ENCODE data around the gene DHX29. TPM values are rescaled to one million over a fixed set of nuclear protein-coding genes. Genes with fewer than 3 reads are reported as not detected.

Gene DHX29
- polyA plus RNA-seq, 1 donor (not counting 4 experiments of a cell fraction or from before 2014, with no cell fraction given) = 18.8 TPM

- peak overlapping the region; percentile 52 for H3K27ac ChIP-seq (ENCODE audit: control insufficient read depth, insufficient read depth, low read length)
- no peaks in the 10 kb centered on the region for H4K20me1 ChIP-seq (ENCODE audit: control insufficient read depth, extremely low read depth, insufficient read depth, low read length)
- peaks cover 15% of the 10 kb centered on the region for H3K4me1 ChIP-seq (ENCODE audit: control insufficient read depth, extremely low read depth, insufficient read depth, low read length)
- peak overlapping the region; percentile 71 for H3K9ac ChIP-seq (ENCODE audit: control insufficient read depth, extremely low read depth, insufficient read depth, low read length)
- dilution Hi-C loops (cut with MboI; ENCODE audit: extremely low pct_ligation_motif_present, low sequenced_read_pairs) = no loop called here
- H3K27me3 ChIP-seq (ENCODE audit: control insufficient read depth, extremely low read depth, insufficient read depth, low read length) = peaks cover 21% of the 10 kb centered on the region
- H2AFZ ChIP-seq (ENCODE audit: control insufficient read depth, low read length) = peak overlapping the region; percentile 94
- no peaks in the 10 kb centered on the region for H3K79me2 ChIP-seq (ENCODE audit: control insufficient read depth, insufficient read depth, low read length)
- no peak for DNase-seq (ENCODE audit: low read depth, low spot score)
- H3K4me3 ChIP-seq (ENCODE audit: control insufficient read depth in 2 of 3, extremely low read depth in 1 of 3, insufficient read depth in 2 of 3, low read depth in 1 of 3, low read length in 3 of 3) = peak overlapping the region; percentile 69 to 92 (median 84)
- H3K9me3 ChIP-seq (ENCODE audit: control insufficient read depth, low read depth, low read length) = no peaks in the 10 kb centered on the region
- peak; percentile 60 for FAIRE-seq
- H3K36me3 ChIP-seq (ENCODE audit: control insufficient read depth in 2 of 2, extremely low read depth in 1 of 2, insufficient read depth in 2 of 2, low read length in 2 of 2) = peaks cover 0 to 2% of the 10 kb centered on the region in 2 experiments
- peak overlapping the region; percentile 91 for H3K4me2 ChIP-seq (ENCODE audit: control insufficient read depth, extremely low read depth, insufficient read depth, low read depth, low read length)
- TF ChIP-seq EZH2 (IDR thresholded peaks at IDR 0.05; ENCODE audit: low read length) = peak; percentile 33
- TF ChIP-seq, protein P1, sequence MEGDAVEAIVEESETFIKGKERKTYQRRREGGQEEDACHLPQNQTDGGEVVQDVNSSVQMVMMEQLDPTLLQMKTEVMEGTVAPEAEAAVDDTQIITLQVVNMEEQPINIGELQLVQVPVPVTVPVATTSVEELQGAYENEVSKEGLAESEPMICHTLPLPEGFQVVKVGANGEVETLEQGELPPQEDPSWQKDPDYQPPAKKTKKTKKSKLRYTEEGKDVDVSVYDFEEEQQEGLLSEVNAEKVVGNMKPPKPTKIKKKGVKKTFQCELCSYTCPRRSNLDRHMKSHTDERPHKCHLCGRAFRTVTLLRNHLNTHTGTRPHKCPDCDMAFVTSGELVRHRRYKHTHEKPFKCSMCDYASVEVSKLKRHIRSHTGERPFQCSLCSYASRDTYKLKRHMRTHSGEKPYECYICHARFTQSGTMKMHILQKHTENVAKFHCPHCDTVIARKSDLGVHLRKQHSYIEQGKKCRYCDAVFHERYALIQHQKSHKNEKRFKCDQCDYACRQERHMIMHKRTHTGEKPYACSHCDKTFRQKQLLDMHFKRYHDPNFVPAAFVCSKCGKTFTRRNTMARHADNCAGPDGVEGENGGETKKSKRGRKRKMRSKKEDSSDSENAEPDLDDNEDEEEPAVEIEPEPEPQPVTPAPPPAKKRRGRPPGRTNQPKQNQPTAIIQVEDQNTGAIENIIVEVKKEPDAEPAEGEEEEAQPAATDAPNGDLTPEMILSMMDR (optimal IDR thresholded peaks at IDR 0.05 in 1 of 3, IDR thresholded peaks at IDR 0.05 in 1 of 3, conservative IDR thresholded peaks at IDR 0.05 in 1 of 3; ENCODE audit: extremely low read depth in 1 of 3, insufficient read depth in 2 of 3, low read length in 3 of 3) = no peak
- H3K9me1 ChIP-seq (ENCODE audit: control insufficient read depth, extremely low read depth, insufficient read depth, low read length) = no peaks in the 10 kb centered on the region
Measured at GRCh38 chr5:55232271-55232984, 75.1 kb downstream of the DHX29 start.

GRCh38 chr5:55231919-55232270 is 75.6 kb downstream of the DHX29 start:
- FAIRE-seq = no peak
- Histone ChIP-seq H3K79me2 (ENCODE audit: control insufficient read depth, insufficient read depth, low read length) (no peaks in the 10 kb centered on the region), H3K36me3 (ENCODE audit: control insufficient read depth in 2 of 2, extremely low read depth in 1 of 2, insufficient read depth in 2 of 2, low read length in 2 of 2) (peaks cover 0 to 2% of the 10 kb centered on the region in 2 experiments), H3K9ac (ENCODE audit: control insufficient read depth, extremely low read depth, insufficient read depth, low read length) (peak overlapping the region; percentile 71), H3K27me3 (ENCODE audit: control insufficient read depth, extremely low read depth, insufficient read depth, low read length) (peaks cover 21% of the 10 kb centered on the region), H3K4me2 (ENCODE audit: control insufficient read depth, extremely low read depth, insufficient read depth, low read depth, low read length) (peak overlapping the region; percentile 91), H3K27ac (ENCODE audit: control insufficient read depth, insufficient read depth, low read length) (no peak overlapping the region), H3K4me1 (ENCODE audit: control insufficient read depth, extremely low read depth, insufficient read depth, low read length) (peaks cover 15% of the 10 kb centered on the region), H2AFZ (ENCODE audit: control insufficient read depth, low read length) (peak overlapping the region; percentile 94), H3K9me3 (ENCODE audit: control insufficient read depth, low read depth, low read length) (no peaks in the 10 kb centered on the region), H3K4me3 (ENCODE audit: control insufficient read depth in 2 of 3, extremely low read depth in 1 of 3, insufficient read depth in 2 of 3, low read depth in 1 of 3, low read length in 3 of 3) (peak overlapping the region; percentile 69 to 92 (median 84)), H3K9me1 (ENCODE audit: control insufficient read depth, extremely low read depth, insufficient read depth, low read length) (no peaks in the 10 kb centered on the region), H4K20me1 (ENCODE audit: control insufficient read depth, extremely low read depth, insufficient read depth, low read length) (no peaks in the 10 kb centered on the region)
- DNase-seq (ENCODE audit: low read depth, low spot score) = no peak
- peak; percentile 31 for TF ChIP-seq EZH2 (IDR thresholded peaks at IDR 0.05; ENCODE audit: low read length)
- TF ChIP-seq, protein P1 (optimal IDR thresholded peaks at IDR 0.05 in 1 of 3, IDR thresholded peaks at IDR 0.05 in 1 of 3, conservative IDR thresholded peaks at IDR 0.05 in 1 of 3; ENCODE audit: extremely low read depth in 1 of 3, insufficient read depth in 2 of 3, low read length in 3 of 3) = no peak
- dilution Hi-C loops (cut with MboI; ENCODE audit: extremely low pct_ligation_motif_present, low sequenced_read_pairs) = no loop called here
